Smooth muscle cell (in vitro differentiated cells): ENCODE measurements around the gene SPATS2. TPM values are rescaled to one million over a fixed set of nuclear protein-coding genes. Genes with fewer than 3 reads are reported as not detected.

Source experiments
- DNase-seq: peaks from one replicate; lab custom pipeline; 2025; ENCODE audit not compliant: unreplicated experiment; lab: John Stamatoyannopoulos, UW
- H2AFZ ChIP-seq: fragments of 200-600 bp; sonication (generic); 2 replicates; pipeline ENCODE4 v1.6.0; 2016; ENCODE audit warnings: antibody characterized with exemption, low read depth, mild to moderate bottlenecking
- H3F3A ChIP-seq: fragments of 200-600 bp; sonication (generic); 2 replicates; pipeline ENCODE4 v1.6.0; 2017; ENCODE audit warnings: antibody characterized with exemption, low read depth
- H3K27ac ChIP-seq: fragments of 200-600 bp; sonication (generic); 2 replicates; pipeline ENCODE4 v1.5.1; 2016; ENCODE audit warnings: low read depth, mild to moderate bottlenecking
- H3K27me3 ChIP-seq: fragments of 200-600 bp; sonication (generic); 2 replicates; pipeline ENCODE4 v1.6.1; 2016; ENCODE audit warnings: low read depth, mild to moderate bottlenecking
- H3K36me3 ChIP-seq: fragments of 200-600 bp; sonication (generic); 2 replicates; pipeline ENCODE4 v1.5.1; 2016; ENCODE audit warnings: low read depth
- H3K4me1 ChIP-seq: fragments of 200-600 bp; sonication (generic); 2 replicates; pipeline ENCODE4 v1.5.1; 2016; ENCODE audit warnings: low read depth
- H3K4me2 ChIP-seq: fragments of 200-600 bp; sonication (generic); 2 replicates; pipeline ENCODE4 v1.6.0; 2016; ENCODE audit warnings: mild to moderate bottlenecking
- H3K4me3 ChIP-seq: fragments of 200-600 bp; sonication (generic); 2 replicates; pipeline ENCODE4 v1.5.1; 2016; ENCODE audit warnings: mild to moderate bottlenecking
- H3K79me2 ChIP-seq: fragments of 200-600 bp; sonication (generic); 2 replicates; pipeline ENCODE4 v1.6.0; 2016; ENCODE audit warnings: low read depth, mild to moderate bottlenecking
- H3K9ac ChIP-seq: fragments of 200-600 bp; sonication (generic); 2 replicates; pipeline ENCODE4 v1.6.0; 2016; ENCODE audit warnings: low read depth
- H3K9me3 ChIP-seq: fragments of 200-600 bp; sonication (generic); replicated peaks from 2 replicates; pipeline ENCODE4 v1.5.1; 2016; ENCODE audit warnings: low read depth
- H4K20me1 ChIP-seq: fragments of 200-600 bp; sonication (generic); 2 replicates; pipeline ENCODE4 v1.6.0; 2016; ENCODE audit warnings: low read depth
- CTCF ChIP-seq: fragments of 200-600 bp; sonication (generic); IDR thresholded peaks from 2 replicates; pipeline ENCODE4 v1.5.1; 2017; ENCODE audit warnings: borderline replicate concordance, mild to moderate bottlenecking, antibody characterized with exemption; ENCODE audit not compliant: insufficient read depth, poor library complexity, severe bottlenecking
- WGBS: methylation state at CpG from one replicate; pipeline ENCODE4 v1.1.7; 2016; ENCODE audit warnings: low lambda C conversion rate; 5-methylcytosine and 5-hydroxymethylcytosine counted together
- polyA plus RNA-seq: library from polyadenylated mRNA; unstranded; fragments of >200 nt; fragmentation: Nextera tagmentation; extraction: Ambion mirVana; gene quantifications from 2 replicates; pipeline ENCODE4 v1.2.1, GENCODE V29; 2016
- total RNA-seq: library from RNA; depleted of rRNA; stranded (reverse); fragments of >200 nt; gene quantifications from 2 replicates; pipeline ENCODE4 v1.2.3, GENCODE V29; 2014

The SPATS2 gene
- total and polyA plus RNA-seq, 2 experiments from 2014 or later: 33.6 to 35.6 TPM

- H3K79me2 ChIP-seq: no peaks in the 10 kb centered on the region
- H3K4me1 ChIP-seq: peaks cover 6% of the 10 kb centered on the region
- H2AFZ ChIP-seq: no peak overlapping the region
- no peaks in the 10 kb centered on the region for H3F3A ChIP-seq
- no peak for DNase-seq
- 81% methylated on average over 10 of the region's 10 CpGs for WGBS
- no peaks in the 10 kb centered on the region for H3K9me3 ChIP-seq
- H3K9ac ChIP-seq: no peak overlapping the region
- H3K4me3 ChIP-seq: no peak overlapping the region
- no peak overlapping the region for H3K27ac ChIP-seq
- H4K20me1 ChIP-seq: peaks cover 40% of the 10 kb centered on the region
- H3K27me3 ChIP-seq: no peaks in the 10 kb centered on the region
- TF ChIP-seq CTCF: no peak
- H3K4me2 ChIP-seq: no peak overlapping the region
- no peaks in the 10 kb centered on the region for H3K36me3 ChIP-seq
Observed at GRCh38 chr12:49478949-49479664, 111.8 kb downstream of the SPATS2 start.

DNA sequence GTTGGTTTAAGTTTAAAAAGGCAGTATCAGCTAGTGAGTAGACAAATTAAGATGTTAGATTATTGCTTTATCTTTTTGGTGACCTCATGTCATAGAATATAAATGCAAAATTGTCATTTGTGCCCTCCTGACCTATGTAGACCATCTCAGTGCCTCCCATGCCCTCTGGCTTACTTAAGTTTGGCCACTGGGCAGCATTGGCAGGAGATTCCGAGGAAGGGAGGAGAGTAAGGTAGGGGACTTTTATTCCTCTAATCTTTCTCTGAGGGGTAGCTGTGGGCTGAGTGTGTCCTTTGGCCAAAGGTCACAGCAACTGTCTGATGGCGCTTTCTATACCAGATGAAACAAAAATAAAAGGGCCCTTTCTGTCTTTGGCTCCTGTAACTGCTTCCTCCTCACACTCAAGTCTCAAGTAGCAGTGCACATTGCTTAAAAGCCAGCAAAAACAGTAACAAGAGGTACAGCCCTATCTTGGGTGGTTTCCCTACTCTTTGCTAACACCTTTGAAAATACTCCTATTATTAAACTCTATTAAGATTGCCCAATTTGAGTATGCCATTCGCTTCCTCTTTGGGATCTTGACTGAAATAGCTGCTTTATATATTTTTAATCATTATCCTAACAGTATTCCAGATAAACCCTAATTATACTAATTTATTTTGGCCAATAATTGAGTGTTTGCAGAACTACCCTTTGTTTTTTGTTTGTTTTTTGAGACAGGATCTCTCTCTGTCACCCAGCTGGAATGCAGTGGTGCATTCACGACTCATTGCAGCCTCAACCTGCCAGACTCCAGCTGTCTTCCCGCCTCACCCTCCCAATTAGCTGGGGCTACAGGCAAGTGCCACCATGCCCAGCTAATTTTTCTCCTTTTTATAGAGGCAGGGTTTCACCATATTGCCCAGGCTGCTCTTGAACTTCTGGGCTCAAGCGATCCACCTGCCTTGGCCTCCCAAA is 115.1 kb downstream of the SPATS2 start:
- Histone ChIP-seq H3K4me1 (peaks cover 6% of the 10 kb centered on the region), H3K79me2 (no peaks in the 10 kb centered on the region), H3K36me3 (no peaks in the 10 kb centered on the region), H3K27me3 (no peaks in the 10 kb centered on the region), H3K9me3 (no peaks in the 10 kb centered on the region), H3F3A (no peaks in the 10 kb centered on the region), H3K27ac (peak overlapping the region; percentile 44), H3K9ac (no peak overlapping the region), H2AFZ (no peak overlapping the region), H3K4me3 (no peak overlapping the region), H3K4me2 (no peak overlapping the region), H4K20me1 (peaks cover 37% of the 10 kb centered on the region)
- DNase-seq: no peak
- 67% methylated on average over 6 of the region's 6 CpGs for WGBS
- no peak for TF ChIP-seq CTCF

GRCh38 chr12:49483619-49484018 is 116.4 kb downstream of the SPATS2 start:
- 32% methylated on average over 1 of the region's 1 CpG for WGBS
- peaks cover 5% of the 10 kb centered on the region for H3K4me1 ChIP-seq
- no peak overlapping the region for H2AFZ ChIP-seq
- no peak overlapping the region for H3K4me3 ChIP-seq
- H3K4me2 ChIP-seq: no peak overlapping the region
- no peak overlapping the region for H3K9ac ChIP-seq
- H3K36me3 ChIP-seq: no peaks in the 10 kb centered on the region
- no peak for TF ChIP-seq CTCF
- H3F3A ChIP-seq: no peaks in the 10 kb centered on the region
- H3K9me3 ChIP-seq: no peaks in the 10 kb centered on the region
- H3K27me3 ChIP-seq: no peaks in the 10 kb centered on the region
- H3K27ac ChIP-seq: peak overlapping the region; percentile 44
- no peak for DNase-seq
- peaks cover 35% of the 10 kb centered on the region for H4K20me1 ChIP-seq
- no peaks in the 10 kb centered on the region for H3K79me2 ChIP-seq
